Endothelial cell of umbilical vein (primary cell): ENCODE results near the gene ATP8A1.

Experiments used
- CTCF ChIP-seq, 2 donors: IDR thresholded peaks; 1 replicate in 1 of 2; 2 replicates in 1 of 2; pipeline ENCODE4 v1.5.1; 2011; ENCODE audit warnings: low read length in 2 of 2, mild to moderate bottlenecking in 2 of 2, moderate library complexity in 2 of 2, control low read depth in 1 of 2, inconsistent platforms in 1 of 2, low read depth in 1 of 2; ENCODE audit not compliant: insufficient read depth in 1 of 2; ENCODE audit errors: extremely low read depth in 1 of 2
- EZH2 ChIP-seq: IDR thresholded peaks from 2 replicates; pipeline ENCODE4 v1.6.1; 2012; ENCODE audit warnings: borderline replicate concordance, low read depth, mild to moderate bottlenecking, moderate library complexity, low read length, inconsistent platforms; ENCODE audit not compliant: severe bottlenecking
- FOS ChIP-seq: IDR thresholded peaks from 2 replicates; pipeline ENCODE4 v1.6.1; 2011; ENCODE audit warnings: mild to moderate bottlenecking, low read length, moderate library complexity, borderline replicate concordance; ENCODE audit not compliant: insufficient read depth
- GATA2 ChIP-seq: IDR thresholded peaks from 2 replicates; pipeline ENCODE4 v1.7.0; 2011; ENCODE audit warnings: low read depth, mild to moderate bottlenecking, moderate library complexity, mixed read lengths, low read length; ENCODE audit not compliant: insufficient read length, insufficient read depth
- JUN ChIP-seq: IDR thresholded peaks from 2 replicates; pipeline ENCODE4 v1.6.1; 2011; ENCODE audit warnings: borderline replicate concordance, low read depth; ENCODE audit not compliant: insufficient read length, insufficient read depth
- MAX ChIP-seq: IDR thresholded peaks from 2 replicates; pipeline ENCODE4 v1.6.1; 2011; ENCODE audit not compliant: insufficient read depth, insufficient read length
- MYC ChIP-seq: IDR thresholded peaks from one replicate; pipeline ENCODE4 v1.6.1; 2011; ENCODE audit warnings: mild to moderate bottlenecking, low read depth, low read length
- POLR2A ChIP-seq: IDR thresholded peaks from 2 replicates; pipeline ENCODE4 v1.6.1; 2012; ENCODE audit warnings: low read depth, mild to moderate bottlenecking, control low read depth, low read length
- POLR2AphosphoS5 ChIP-seq: IDR thresholded peaks from 2 replicates; pipeline ENCODE4 v1.6.1; 2012; ENCODE audit warnings: low read depth, mild to moderate bottlenecking, control low read depth, low read length, moderate library complexity; ENCODE audit not compliant: insufficient read depth

GRCh38 chr4:42488114-42488513 is 168.8 kb downstream of the ATP8A1 start:
- TF ChIP-seq EZH2 (no peak), POLR2AphosphoS5 (no peak), CTCF (IDR thresholded peaks at IDR 0.05; ENCODE audit: extremely low read depth in 1 of 2, insufficient read depth in 1 of 2, low read depth in 1 of 2, low read length in 2 of 2) (no peak), POLR2A (no peak), GATA2 (no peak), MAX (no peak), JUN (no peak), MYC (no peak), FOS (no peak)
